Activated CD8-positive, alpha-beta memory T cell treated with anti-CD3 and anti-CD28 coated beads for 48 hours (primary cell): ENCODE results near the gene MRPL45.
A peak's percentile ranks its signal among the peaks of the same experiment; 100 is the strongest.

Source experiments
- DNase-seq, 3 experiments: peaks; one replicate each; pipeline ENCODE4 v3.0.0-alpha.2; 2020; ENCODE audit warnings: low read depth in 2 of 3, low spot score in 2 of 3

The MRPL45 gene

GRCh38 chr17:38324772-38325171, 27.8 kb downstream of the MRPL45 start:
- DNase-seq: no peak

DNA sequence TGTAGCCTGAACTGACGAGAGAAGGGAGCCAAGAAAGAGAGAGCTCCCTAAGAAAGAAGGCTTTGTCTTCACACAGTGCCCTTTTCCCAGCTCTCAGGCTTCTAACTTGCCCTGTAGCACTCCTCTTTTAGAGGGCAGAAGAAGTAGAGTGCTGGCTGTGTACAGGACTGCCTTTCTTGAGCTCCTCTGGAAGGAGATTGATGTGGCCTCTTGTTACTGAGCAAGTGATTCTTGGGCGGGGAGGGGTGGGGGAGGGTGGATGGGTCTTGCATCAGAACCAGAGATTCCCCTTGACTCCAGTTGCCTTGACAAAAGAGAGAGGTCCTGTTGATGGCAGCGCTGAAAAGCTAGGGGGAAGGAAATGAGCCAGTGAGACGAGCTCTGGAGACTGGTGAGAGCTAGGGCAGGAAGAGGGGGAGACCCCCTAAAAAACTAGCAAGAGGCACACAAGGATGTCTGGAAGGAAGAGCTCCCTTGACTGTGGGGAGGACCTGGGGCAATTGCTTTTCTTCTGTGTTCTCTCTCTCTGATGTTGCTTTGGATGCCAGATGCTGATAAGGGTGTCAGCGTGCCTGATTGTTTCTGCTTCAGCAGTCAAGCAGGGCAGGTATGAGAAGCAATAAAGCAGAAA, 28.4 kb downstream of the MRPL45 start:
- DNase-seq: no peak

- DNase-seq: no peak
Observed at GRCh38 chr17:38326996-38327792, 30.2 kb downstream of the MRPL45 start.

- DNase-seq: no peak
Observed at GRCh38 chr17:38327936-38328335, 31.0 kb downstream of the MRPL45 start.

- no peak for DNase-seq
Observed at GRCh38 chr17:38328620-38329019, 31.7 kb downstream of the MRPL45 start.

GRCh38 chr17:38329284-38329683, 32.3 kb downstream of the MRPL45 start:
- no peak for DNase-seq

GRCh38 chr17:38329808-38330730, 33.1 kb downstream of the MRPL45 start:
- DNase-seq: no peak

DNA sequence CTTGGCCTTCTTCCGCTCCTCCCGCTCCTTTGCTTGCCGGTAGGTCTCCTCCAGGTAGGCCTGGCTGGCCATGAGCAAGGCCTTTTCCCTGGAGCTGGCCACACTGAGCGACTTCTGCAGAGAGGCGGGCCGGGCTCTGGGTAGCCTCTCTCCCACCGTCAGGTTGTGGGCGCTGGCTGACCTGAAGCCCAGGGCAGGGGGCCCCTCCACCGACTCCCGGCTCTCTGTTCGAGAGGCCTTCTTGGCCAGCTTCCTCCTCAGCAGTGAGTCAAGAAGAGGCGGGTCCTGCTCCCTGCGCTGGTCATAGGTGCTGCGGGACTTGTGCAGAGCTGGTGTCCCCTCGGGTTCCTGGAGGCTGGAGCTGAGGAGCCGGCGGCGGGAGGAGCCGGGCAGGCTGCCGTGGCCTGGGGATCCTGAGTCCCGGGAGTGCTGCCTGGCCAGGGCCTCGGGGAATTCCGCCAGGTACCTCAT, 34.0 kb downstream of the MRPL45 start:
- DNase-seq: no peak

DNA sequence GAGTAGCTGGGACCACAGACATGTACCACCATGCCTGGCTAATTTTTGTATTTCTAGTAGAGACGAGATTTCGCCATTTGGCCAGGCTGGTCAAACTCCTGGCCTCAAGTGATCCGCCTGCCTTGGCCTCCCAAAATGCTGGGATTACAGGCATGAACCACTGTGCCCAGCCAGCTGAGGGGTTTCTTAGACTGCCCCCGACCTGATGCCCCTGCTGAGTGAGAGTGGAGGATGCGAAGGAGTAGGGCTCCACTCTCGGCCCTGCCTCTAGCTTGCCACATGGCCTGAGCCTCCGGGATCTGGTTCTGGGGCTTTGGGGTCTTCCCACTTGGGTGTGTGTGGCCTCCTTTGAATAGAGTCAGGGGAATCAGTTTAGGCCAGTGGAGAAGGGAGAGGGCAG, 35.8 kb downstream of the MRPL45 start:
- DNase-seq: no peak

DNA sequence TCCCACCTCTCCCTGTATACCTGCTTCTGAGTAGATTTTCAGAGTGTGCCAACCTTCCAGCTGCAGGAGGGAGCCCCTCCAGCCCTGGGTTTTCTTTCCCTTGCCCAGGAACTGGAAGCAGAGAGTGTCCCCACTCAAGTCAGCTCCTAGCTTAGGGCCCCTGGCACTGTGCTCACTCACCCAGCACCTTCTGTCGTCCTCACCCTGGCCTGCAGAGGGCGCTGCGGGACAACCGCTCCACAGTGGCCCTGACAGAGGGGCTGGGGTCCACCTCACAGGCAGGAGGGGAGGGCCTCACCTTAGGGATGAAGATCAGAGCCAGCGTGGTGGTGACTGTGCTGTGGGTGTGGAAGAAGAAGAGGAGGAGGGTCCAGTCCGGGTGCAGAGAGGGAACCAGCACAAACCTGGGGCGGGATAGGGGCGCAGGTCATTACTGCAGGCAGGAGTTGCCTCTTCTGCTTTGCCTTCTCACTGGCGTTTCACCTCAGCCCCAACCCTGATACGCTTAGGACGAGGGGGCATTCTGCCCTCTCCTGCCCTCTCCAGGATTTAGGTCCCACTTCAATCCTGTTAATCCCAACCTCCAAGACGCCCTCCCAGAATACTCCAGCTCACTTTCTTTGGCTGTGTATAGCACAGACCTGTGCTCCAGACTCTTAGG, 36.8 kb downstream of the MRPL45 start:
- DNase-seq: peak in 2 of 3 experiments; percentile 33 to 55

DNA sequence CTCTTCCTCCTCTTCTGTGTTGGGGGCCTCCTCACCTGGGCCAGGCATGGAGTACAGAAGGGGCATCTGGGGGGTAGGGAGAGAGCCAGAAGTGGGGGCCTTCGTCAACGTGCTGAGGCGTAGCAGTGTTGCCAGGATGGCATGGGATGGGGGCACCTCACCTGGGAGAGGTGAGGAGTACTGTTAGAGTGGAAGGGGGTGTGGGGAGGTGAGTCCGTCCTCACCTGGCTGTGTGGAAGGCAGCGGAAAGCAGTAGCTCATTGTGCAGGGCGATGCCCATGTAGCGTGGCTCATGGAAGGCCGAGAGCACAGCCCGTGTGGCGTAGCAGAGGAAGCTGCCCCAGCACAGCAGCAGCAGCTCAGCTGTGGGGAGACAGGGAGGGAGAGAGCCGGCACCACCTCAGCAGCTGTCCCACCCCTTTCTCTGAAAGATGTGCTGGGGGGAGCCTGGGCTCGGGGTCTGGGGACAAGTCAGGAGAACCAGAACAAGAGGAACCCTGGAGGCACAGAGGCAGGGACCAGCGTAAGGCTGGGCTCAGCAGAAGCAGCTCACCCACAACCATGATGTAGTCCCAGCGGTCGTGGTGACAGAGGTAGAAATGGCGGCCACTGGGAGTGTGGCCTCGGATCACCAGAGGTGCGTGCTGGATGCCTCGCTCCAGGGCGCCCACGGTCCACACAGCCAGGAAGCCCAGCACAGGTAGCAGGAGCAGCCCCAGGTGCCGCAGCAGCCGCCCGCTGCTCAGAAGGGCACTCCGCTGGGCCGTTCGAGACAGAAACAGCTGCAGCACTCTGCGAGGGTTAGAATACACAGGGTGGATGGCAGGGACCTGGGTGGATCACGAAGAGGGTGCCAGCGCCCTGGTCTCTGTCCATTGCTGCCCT, 37.8 kb downstream of the MRPL45 start:
- no peak for DNase-seq

GRCh38 chr17:38336838-38337237, 39.9 kb downstream of the MRPL45 start:
- DNase-seq: no peak

DNA sequence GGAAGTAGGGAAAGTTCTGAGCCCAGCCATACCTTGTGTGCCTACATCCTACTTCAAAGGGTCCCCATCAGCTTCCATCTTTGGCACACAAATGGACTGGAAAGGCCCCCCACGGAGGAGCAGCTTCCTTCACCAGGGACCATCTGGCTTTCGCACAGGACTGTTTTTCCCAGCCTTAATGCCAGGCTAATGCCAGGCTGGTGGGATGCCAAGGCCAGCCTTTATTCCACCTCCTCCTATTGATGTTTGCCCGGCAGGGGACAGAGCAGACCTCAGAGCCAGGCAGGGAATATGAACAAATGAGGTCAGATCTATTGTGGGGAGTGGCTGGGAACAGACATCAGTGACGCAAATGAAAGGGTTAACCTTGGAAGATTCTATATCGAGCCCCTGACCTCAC, 41.1 kb downstream of the MRPL45 start:
- DNase-seq: no peak

DNA sequence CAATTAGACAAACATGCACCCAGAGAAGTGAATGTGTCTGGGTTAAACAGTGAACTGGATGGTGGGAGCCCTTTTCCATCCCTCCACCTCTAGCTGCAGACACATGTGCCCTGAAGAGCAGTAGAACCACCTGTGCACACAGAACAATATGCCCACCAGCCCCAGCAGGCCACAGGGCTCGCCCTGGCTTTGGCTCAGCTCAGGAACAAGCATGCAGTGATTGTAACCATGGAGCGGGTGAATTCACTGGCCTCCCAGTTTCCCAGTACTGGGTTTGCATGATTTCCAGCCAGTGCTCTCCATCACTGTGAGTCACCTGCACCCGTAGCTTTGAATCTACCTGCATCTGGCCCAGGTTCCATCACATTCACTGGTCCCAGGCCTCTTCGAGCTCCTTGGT, 41.6 kb downstream of the MRPL45 start:
- DNase-seq: no peak

- DNase-seq: no peak
Observed at GRCh38 chr17:38339891-38340290, 42.9 kb downstream of the MRPL45 start.

- DNase-seq: no peak
Observed at GRCh38 chr17:38341035-38341721, 44.2 kb downstream of the MRPL45 start.

DNA sequence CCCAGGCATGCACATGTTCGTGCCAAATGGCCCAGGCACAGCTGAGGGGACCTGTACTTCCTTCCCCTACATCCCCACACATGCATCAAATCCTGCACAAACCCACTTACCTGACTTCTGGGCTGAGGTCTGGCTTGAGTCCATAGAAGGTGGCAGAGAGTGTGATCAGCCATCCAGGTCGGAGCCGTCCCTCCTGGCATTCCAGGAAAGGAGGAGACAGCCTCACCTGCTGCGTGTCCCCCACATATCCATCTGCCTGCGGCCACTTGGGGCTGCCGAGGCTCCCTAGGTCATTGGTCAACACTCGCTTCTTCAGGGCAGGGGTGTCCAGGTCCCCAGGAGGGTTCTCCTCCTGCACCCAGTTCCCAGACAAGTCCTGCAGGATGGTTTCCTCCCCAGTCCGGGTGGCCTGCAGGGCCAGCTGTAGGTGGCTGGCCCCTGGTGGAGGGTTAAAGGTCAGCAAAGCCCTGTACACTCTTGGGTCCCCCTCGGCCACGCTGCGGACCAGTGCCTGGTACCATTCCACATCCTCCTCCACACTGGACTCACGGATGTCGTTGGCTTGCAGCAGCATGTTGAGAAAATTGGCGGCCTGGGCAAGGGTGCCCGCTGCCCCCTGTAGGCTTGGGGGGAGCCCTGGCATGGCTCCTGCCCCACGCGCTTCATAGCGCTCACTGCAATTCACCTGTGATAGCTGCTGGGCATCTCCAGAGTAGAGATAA, 46.1 kb downstream of the MRPL45 start:
- DNase-seq: no peak

- no peak for DNase-seq
Observed at GRCh38 chr17:38343608-38344419, 46.8 kb downstream of the MRPL45 start, which contains the start of gene GPR179. GPR179 (minus strand) TSS chr17:38343956; CDS start chr17:38343789, 167 bp downstream.
